Body of pancreas (tissue), 4 donors: Measurements from ENCODE around the gene CDC42EP3. TPM values are rescaled to one million over a fixed set of nuclear protein-coding genes. Genes with fewer than 3 reads are reported as not detected.

Experiments used
- ATAC-seq: fragments of 150-250 bp; one replicate; pipeline ENCODE4 v1.9.1; 2016
- DNase-seq, 4 donors: peaks; one replicate each; pipeline ENCODE4 v3.0.0-alpha.2; 2019
- H3K27ac ChIP-seq, 4 donors: fragments of 200-600 bp; sonication (generic); 1 replicate in 3 of 4; 2 replicates in 1 of 4; pipeline versions ENCODE4 v1.5.1 to v1.6.1; 2016 to 2019; ENCODE audit warnings: mild to moderate bottlenecking in 1 of 4, mixed read lengths in 1 of 4, moderate library complexity in 1 of 4
- H3K27me3 ChIP-seq, 2 donors: fragments of 200-600 bp; sonication (generic); one replicate each; pipeline ENCODE4 v1.6.0; 2016; ENCODE audit warnings: mild to moderate bottlenecking in 1 of 2
- H3K36me3 ChIP-seq, 2 donors: fragments of 200-600 bp; sonication (generic); replicated peaks in 1 of 2; 2 replicates each; pipeline ENCODE4 v1.5.1; 2016; ENCODE audit warnings: low read depth in 2 of 2; ENCODE audit not compliant: insufficient read depth in 1 of 2
- H3K4me1 ChIP-seq: fragments of 200-600 bp; sonication (generic); one replicate; pipeline ENCODE4 v1.6.0; 2016
- H3K4me3 ChIP-seq, 2 donors: fragments of 200-600 bp; sonication (generic); 1 replicate in 1 of 2; 2 replicates in 1 of 2; pipeline ENCODE4 v1.5.1; 2016 to 2019
- H3K9me3 ChIP-seq, 3 donors: fragments of 200-600 bp; sonication (generic); 1 replicate in 2 of 3; 2 replicates in 1 of 3; pipeline ENCODE4 v1.5.1; 2016
- CTCF ChIP-seq, 7 experiments: fragments of 450-650 bp in 4 of 7; fragments of 200-600 bp in 3 of 7; sonication (generic) in 3 of 7; IDR thresholded peaks; one replicate each; pipeline ENCODE4 v1.5.1; 2016 to 2019; ENCODE audit warnings: antibody characterized with exemption in 7 of 7
- POLR2A ChIP-seq, 3 donors: fragments of 450-650 bp; IDR thresholded peaks; one replicate each; pipeline ENCODE4 v1.6.1; 2016; ENCODE audit warnings: antibody characterized with exemption in 3 of 3, mild to moderate bottlenecking in 2 of 3
- WGBS, 2 donors: methylation state at CpG; one replicate each; pipeline ENCODE4 v1.1.5; 2017; 5-methylcytosine and 5-hydroxymethylcytosine counted together
- intact Hi-C: fragments of 100-400 bp; cut with DNase I; formaldehyde crosslinking; loops from one replicate; pipeline ENCODE4 v1.15.1; 2023
- total RNA-seq, 2 donors: library from RNA; depleted of rRNA; stranded (reverse); fragments of >200 nt; gene quantifications; one replicate each; pipeline ENCODE4 v1.1.0, GENCODE V29; 2016

CDC42EP3 gene
- total RNA-seq, 2 donors from 2014 or later, result 5.3 to 7.8 TPM

- H3K27ac ChIP-seq, result no peak overlapping the region
Measured at GRCh38 chr2:37600735-37601134, 70.7 kb downstream of the CDC42EP3 start.

GRCh38 chr2:37599688-37600525 is 71.5 kb downstream of the CDC42EP3 start:
- H3K27ac ChIP-seq, result no peak overlapping the region
- WGBS, 2 donors, result 87 to 96% methylated on average over 14 to 17 of the region's 17 CpGs

More at GRCh38 chr2:37600735-37601134, 70.7 kb downstream of the CDC42EP3 start:
- no peaks in the 10 kb centered on the region for H3K9me3 ChIP-seq
- no peak overlapping the region for H3K4me3 ChIP-seq
- H3K4me1 ChIP-seq, result no peaks in the 10 kb centered on the region
- H3K27me3 ChIP-seq, result no peaks in the 10 kb centered on the region
- 68 to 87% methylated on average over 1 of the region's 1 CpG for WGBS, 2 donors
- intact Hi-C loops, result no loop called here
- H3K36me3 ChIP-seq, result no peaks in the 10 kb centered on the region
- DNase-seq (no peak), ATAC-seq (no peak)
- TF ChIP-seq POLR2A (IDR thresholded peaks at IDR 0.05) (no peak), CTCF (IDR thresholded peaks at IDR 0.05) (no peak)

DNA sequence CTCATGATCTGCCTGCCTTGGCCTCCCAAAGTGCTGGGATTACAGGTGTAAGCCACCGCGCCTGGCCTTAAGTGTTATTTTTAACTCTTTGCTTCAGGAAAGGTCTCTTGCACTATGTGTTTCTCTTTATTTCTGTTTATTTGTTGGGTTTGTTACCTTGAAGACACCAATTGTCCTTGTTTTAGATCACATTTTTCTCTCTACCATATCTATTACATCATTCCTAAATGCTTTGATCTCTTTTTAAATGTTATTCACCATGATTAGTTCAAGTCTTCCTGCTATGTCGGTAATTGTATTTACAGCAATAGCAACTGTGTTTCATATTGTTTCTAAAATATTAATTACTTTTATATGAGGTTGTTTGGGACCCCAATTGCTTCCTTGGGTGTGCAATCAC is 77.7 kb downstream of the CDC42EP3 start:
- ATAC-seq (no peak), DNase-seq (no peak)
- Histone ChIP-seq H3K4me1 (peaks cover 8% of the 10 kb centered on the region), H3K4me3 (no peak overlapping the region), H3K36me3 (no peaks in the 10 kb centered on the region), H3K9me3 (no peaks in the 10 kb centered on the region), H3K27ac (no peak overlapping the region), H3K27me3 (no peaks in the 10 kb centered on the region)
- intact Hi-C loops, result no loop called here
- WGBS, 2 donors, result 74 to 83% methylated on average over 3 of the region's 3 CpGs
- TF ChIP-seq CTCF (IDR thresholded peaks at IDR 0.05) (no peak), POLR2A (IDR thresholded peaks at IDR 0.05) (no peak)

More at GRCh38 chr2:37599688-37600525, 71.5 kb downstream of the CDC42EP3 start:
- Histone ChIP-seq H3K27me3 (no peaks in the 10 kb centered on the region), H3K4me3 (no peak overlapping the region), H3K36me3 (no peaks in the 10 kb centered on the region), H3K4me1 (no peaks in the 10 kb centered on the region), H3K9me3 (no peaks in the 10 kb centered on the region)
- TF ChIP-seq POLR2A (IDR thresholded peaks at IDR 0.05), result peak in 2 of 3 donors; percentile 30 to 36
- TF ChIP-seq CTCF (IDR thresholded peaks at IDR 0.05), result no peak
- ATAC-seq (no peak), DNase-seq (peak in 3 of 4 donors; percentile 34 to 49 (median 36))
- intact Hi-C loops, result no loop called here

DNA sequence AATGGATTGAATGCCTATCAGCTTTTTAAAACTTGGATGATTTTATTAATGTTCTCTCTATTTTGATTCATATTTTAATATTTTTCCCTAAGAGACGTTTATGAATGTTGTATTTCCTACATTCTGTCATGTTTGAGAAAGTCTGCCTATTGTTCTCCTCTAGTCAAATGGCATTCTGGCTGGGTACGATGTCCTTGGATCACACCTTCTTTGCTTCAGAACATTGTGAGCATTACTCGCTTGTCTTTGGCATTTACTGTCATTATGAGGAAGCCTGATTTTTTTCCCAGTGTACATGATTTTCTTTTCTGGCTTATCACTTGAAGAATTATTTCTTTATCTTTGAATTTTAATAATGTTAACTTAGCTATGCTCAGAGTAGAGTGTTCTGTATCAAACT is 78.4 kb downstream of the CDC42EP3 start:
- no peak for TF ChIP-seq CTCF (IDR thresholded peaks at IDR 0.05)
- no peak for TF ChIP-seq POLR2A (IDR thresholded peaks at IDR 0.05)
- 34 to 42% methylated on average over 3 of the region's 3 CpGs for WGBS, 2 donors
- intact Hi-C loops, result no loop called here
- no peaks in the 10 kb centered on the region for H3K36me3 ChIP-seq
- DNase-seq (no peak), ATAC-seq (no peak)
- no peak overlapping the region for H3K4me3 ChIP-seq
- H3K9me3 ChIP-seq, result no peaks in the 10 kb centered on the region
- H3K4me1 ChIP-seq, result peaks cover 15% of the 10 kb centered on the region
- no peak overlapping the region for H3K27ac ChIP-seq
- no peaks in the 10 kb centered on the region for H3K27me3 ChIP-seq
